Lung (tissue), 12 donors: Measurements from ENCODE around the gene VDR. TPM values are rescaled to one million over a fixed set of nuclear protein-coding genes. Genes with fewer than 3 reads are reported as not detected.
"Not testable (repeated sequence)": the region's sequence is repeated elsewhere in the genome, so short reads cannot be mapped to it uniquely, and the experiment has no call there.

Experiments
- ATAC-seq: fragments of 200-7000 bp; cut with Tn5 transposase; one replicate; pipeline ENCODE4 v1.9.1; 2020; ENCODE audit warnings: moderate number of reproducible peaks; ENCODE audit not compliant: insufficient read depth, low FRiP score
- DNase-seq, 3 donors: peaks; one replicate each; pipeline ENCODE4 v3.0.0-alpha.2; 2013 to 2017
- H3K27ac ChIP-seq, 2 donors: one replicate each; pipeline ENCODE4 v1.5.1; 2013; ENCODE audit warnings: mild to moderate bottlenecking in 2 of 2, moderate library complexity in 2 of 2, control low read depth in 1 of 2, inconsistent platforms in 1 of 2, low read depth in 1 of 2, low read length in 1 of 2
- H3K27me3 ChIP-seq, 3 donors: one replicate each; pipeline ENCODE4 v1.5.1; 2013; ENCODE audit warnings: low read length in 2 of 3; ENCODE audit not compliant: control insufficient read depth in 3 of 3, insufficient read depth in 3 of 3
- H3K36me3 ChIP-seq, 4 donors: one replicate each; pipeline ENCODE4 v1.5.1; 2013; ENCODE audit warnings: low read length in 4 of 4, mild to moderate bottlenecking in 1 of 4, moderate library complexity in 1 of 4; ENCODE audit not compliant: control insufficient read depth in 4 of 4, insufficient read depth in 4 of 4
- H3K4me1 ChIP-seq, 5 donors: one replicate each; pipeline ENCODE4 v1.5.1; 2013; ENCODE audit warnings: low read length in 5 of 5, mild to moderate bottlenecking in 2 of 5, moderate library complexity in 1 of 5; ENCODE audit not compliant: control insufficient read depth in 5 of 5, insufficient read depth in 5 of 5
- H3K4me3 ChIP-seq: one replicate; pipeline ENCODE4 v1.5.1; 2013; ENCODE audit warnings: mild to moderate bottlenecking, control low read depth, moderate library complexity
- H3K9ac ChIP-seq, 2 donors: one replicate each; pipeline ENCODE4 v1.5.1; 2013; ENCODE audit warnings: low read length in 2 of 2, control low read depth in 1 of 2; ENCODE audit not compliant: insufficient read depth in 1 of 2
- H3K9me3 ChIP-seq, 4 donors: one replicate each; pipeline ENCODE4 v1.5.1; 2013; ENCODE audit warnings: low read length in 3 of 4, mild to moderate bottlenecking in 1 of 4, moderate library complexity in 1 of 4; ENCODE audit not compliant: control insufficient read depth in 4 of 4, insufficient read depth in 3 of 4
- CTCF ChIP-seq: IDR thresholded peaks from 2 replicates; pipeline ENCODE4 v1.5.1; 2012; ENCODE audit warnings: mild to moderate bottlenecking; ENCODE audit errors: control extremely low read depth, extremely low read depth
- WGBS, 2 donors: extraction: QIAGEN DNeasy Blood & Tissue Kit; methylation state at CpG; one replicate each; pipeline ENCODE4 v1.1.7; 2013; 5-methylcytosine and 5-hydroxymethylcytosine counted together
- polyA plus RNA-seq, 2 donors: library from polyadenylated mRNA; stranded (reverse); fragments of 200-250 nt; gene quantifications; one replicate each; pipeline ENCODE4 v1.2.1, GENCODE V29; 2013
- total RNA-seq, 2 donors: library from RNA; depleted of rRNA in 1 of 2; stranded (reverse); fragments of >200 nt in 1 of 2; gene quantifications; one replicate each; pipeline ENCODE4 v1.2.1, GENCODE V29; 2014 to 2021
- donor health status: control.
- donor health status: control.
- donor health status: Bipolar disorder and iron deficiency.
- donor health status: healthy.
- donor health status: DM: yes; HTN: yes; CAD: no.

Gene VDR
- total and polyA plus RNA-seq, 4 donors: 4.4 to 27.4 (median 14.3) TPM

- DNase-seq (no peak), ATAC-seq (no peak)
- TF ChIP-seq CTCF: no peak
- H3K9me3 ChIP-seq: no peaks in the 10 kb centered on the region
- peak overlapping the region; percentile 85 to 95 for H3K27ac ChIP-seq
- H3K27me3 ChIP-seq: no peaks in the 10 kb centered on the region
- H3K4me1 ChIP-seq: peaks cover 24 to 61% (median 53%) of the 10 kb centered on the region in 5 donors
- H3K36me3 ChIP-seq: no peaks in the 10 kb centered on the region
- peak overlapping the region in 1 of 2 donors; percentile 38 for H3K9ac ChIP-seq
- 40 to 46% methylated on average over 2 of the region's 2 CpGs for WGBS, 2 donors
- no peak overlapping the region for H3K4me3 ChIP-seq
Observed at GRCh38 chr12:47811072-47811396, 93.8 kb downstream of the VDR start.

- H3K27me3 ChIP-seq, H3K9me3 ChIP-seq, DNase-seq, H3K4me3 ChIP-seq, H3K9ac ChIP-seq, H3K36me3 ChIP-seq, ATAC-seq: not testable (repeated sequence)
- H3K27ac ChIP-seq: peak overlapping the region in 1 of 2 donors; percentile 85
- peaks cover 27 to 64% (median 59%) of the 10 kb centered on the region in 5 donors for H3K4me1 ChIP-seq
- WGBS, 2 donors: 76 to 82% methylated on average over 9 of the region's 9 CpGs
Observed at GRCh38 chr12:47809518-47809917, 95.3 kb downstream of the VDR start.

- Histone ChIP-seq H3K4me1 (peaks cover 27 to 63% (median 54%) of the 10 kb centered on the region in 5 donors), H3K4me3 (no peak overlapping the region)
- no peak for TF ChIP-seq CTCF
Observed at GRCh38 chr12:47808574-47809365, 96.0 kb downstream of the VDR start.

GRCh38 chr12:47808050-47808449, 96.7 kb downstream of the VDR start:
- no peak for TF ChIP-seq CTCF

More at GRCh38 chr12:47808574-47809365, 96.0 kb downstream of the VDR start:
- WGBS, 2 donors: 28 to 37% methylated on average over 9 of the region's 9 CpGs
- peaks cover 0 to 7% (median 0%) of the 10 kb centered on the region in 4 donors for H3K36me3 ChIP-seq
- no peaks in the 10 kb centered on the region for H3K27me3 ChIP-seq
- no peaks in the 10 kb centered on the region for H3K9me3 ChIP-seq
- ATAC-seq (no peak), DNase-seq (no peak)
- no peak overlapping the region for H3K9ac ChIP-seq
- H3K27ac ChIP-seq: peak overlapping the region; percentile 76 to 91

More at GRCh38 chr12:47808050-47808449, 96.7 kb downstream of the VDR start:
- peaks cover 23 to 61% (median 58%) of the 10 kb centered on the region in 5 donors for H3K4me1 ChIP-seq
- H3K9ac ChIP-seq: no peak overlapping the region
- H3K27ac ChIP-seq: peak overlapping the region; percentile 76 to 91
- no peak overlapping the region for H3K4me3 ChIP-seq
- ATAC-seq: no peak
- H3K36me3 ChIP-seq: peaks cover 0 to 8% (median 0%) of the 10 kb centered on the region in 4 donors
- WGBS, 2 donors: 5 to 11% methylated on average over 9 of the region's 9 CpGs
- no peaks in the 10 kb centered on the region for H3K27me3 ChIP-seq
- DNase-seq: peak; percentile 41 to 69 (median 46)
- H3K9me3 ChIP-seq: no peaks in the 10 kb centered on the region
